ENCODE measurements around the gene TMEM217. TPM values are rescaled to one million over a fixed set of nuclear protein-coding genes. Genes with fewer than 3 reads are reported as not detected.
"Not testable (repeated sequence)": the region's sequence is repeated elsewhere in the genome, so short reads cannot be mapped to it uniquely, and the experiment has no call there.

Gene TMEM217
- total RNA-seq = 0.19 and 1.2 TPM in 2 replicates
- total RNA-seq (2013) = 0.21 TPM
- 0.49 and 0.73 TPM in 2 replicates for polyA plus RNA-seq
- 2.3 and 3.8 TPM in 2 replicates for polyA minus RNA-seq

GRCh38 chr6:37257634-37258404 is at the start of gene TMEM217, which contains the start of gene TBC1D22B:
Gene TMEM217, minus strand, starts transcription at chr6:37258144. Its CDS starts 39,114 bp downstream, at chr6:37219030.
Gene TBC1D22B, plus strand, starts transcription at chr6:37257772. Its CDS starts 146 bp downstream, at chr6:37257918.
- H3K27ac Mint-ChIP-seq = peak within 1 kb of the TSS; percentile 94
- H3K79me2 ChIP-seq (ENCODE audit: control insufficient read depth, insufficient read depth, low read length) = peaks cover 75% of the 10 kb centered on the region
- H3K27me3 Mint-ChIP-seq = no peaks in the 10 kb centered on the region
- peak within 1 kb of the TSS; percentile 94 for H3K4me3 Mint-ChIP-seq
- H4K20me1 ChIP-seq (ENCODE audit: control insufficient read depth, insufficient read depth, low read length, poor library complexity, severe bottlenecking) = no peaks in the 10 kb centered on the region
- CTCF ChIA-PET = interaction anchor here (0.9 kb wide), 1 partner anchor 19 kb away, joined by 3 read pairs; no protein-coding TSS in a partner anchor
- ATAC-seq (ENCODE audit: low read depth) (peak; percentile 100), DNase-seq (peak; percentile 95)
- no peaks in the 10 kb centered on the region for H3K9me3 Mint-ChIP-seq (ENCODE audit: insufficient read depth)
- intact Hi-C loops (cut with micrococcal nuclease) = loop anchor here (2.0 kb wide), 1 partner anchor 35 kb away; no protein-coding TSS in a partner anchor
- POLR2A ChIA-PET = interaction anchor here (0.6 kb wide), 1 partner anchor 1998 kb away, joined by 3 read pairs; the partner anchor contains the start of gene ZNF76
- H3K4me1 Mint-ChIP-seq = peaks cover 38% of the 10 kb centered on the region
- TF ChIP-seq CTCF (IDR thresholded peaks at IDR 0.05) = no peak
- no peak for TF ChIP-seq EZH2 (IDR thresholded peaks at IDR 0.05; ENCODE audit: borderline replicate concordance, insufficient read depth, low read depth, low read length, poor library complexity, severe bottlenecking)
- H3K4me2 ChIP-seq (replicated peaks; ENCODE audit: low read depth, low read length, poor library complexity, severe bottlenecking) = peak within 1 kb of the TSS; percentile 95
- H3K36me3 ChIP-seq (replicated peaks in 1 of 2; ENCODE audit: control extremely low read depth in 1 of 2, control insufficient read depth in 1 of 2, extremely low read depth in 1 of 2, insufficient read depth in 2 of 2, low read length in 1 of 2) = no peaks in the 10 kb centered on the region
- H3K4me1 ChIP-seq (ENCODE audit: control insufficient read depth in 2 of 2, insufficient read depth in 2 of 2, low read length in 2 of 2) = peaks cover 20 to 21% of the 10 kb centered on the region in 2 donors
- no peaks in the 10 kb centered on the region for H3K9me3 ChIP-seq (ENCODE audit: control extremely low read depth in 1 of 3, control insufficient read depth in 2 of 3, insufficient read depth in 1 of 3, low read length in 2 of 3)
- H3K27me3 ChIP-seq (replicated peaks in 1 of 4; ENCODE audit: control extremely low read depth in 1 of 4, control insufficient read depth in 3 of 4, insufficient read depth in 4 of 4, low read length in 3 of 4) = no peaks in the 10 kb centered on the region
- peak within 1 kb of the TSS; percentile 100 for H3K9ac ChIP-seq (ENCODE audit: low read length)
- under 1% methylated on average over 40 of the region's 45 CpGs for WGBS (ENCODE audit: insufficient coverage)
- H2AFZ ChIP-seq (ENCODE audit: insufficient read depth, low read depth, low read length, poor library complexity, severe bottlenecking) = peak within 1 kb of the TSS; percentile 98
- peak within 1 kb of the TSS; percentile 81 to 97 for H3K27ac ChIP-seq (ENCODE audit: low read length in 2 of 2)
- H3K4me3 ChIP-seq (ENCODE audit: control extremely low read depth in 1 of 5, extremely low read depth in 1 of 5, insufficient read depth in 1 of 5, low read depth in 2 of 5, low read length in 4 of 5) = peak within 1 kb of the TSS; percentile 77 to 97 (median 83)

GRCh38 chr6:37307484-37307883 is 49.5 kb upstream of the TMEM217 start:
- H3K4me2 ChIP-seq (replicated peaks; ENCODE audit: low read depth, low read length, poor library complexity, severe bottlenecking); H3K9ac ChIP-seq (ENCODE audit: low read length); DNase-seq; intact Hi-C loops (cut with micrococcal nuclease); H3K4me1 Mint-ChIP-seq; H3K27ac Mint-ChIP-seq; POLR2A ChIA-PET; H4K20me1 ChIP-seq (ENCODE audit: control insufficient read depth, insufficient read depth, low read length, poor library complexity, severe bottlenecking); H3K27me3 Mint-ChIP-seq; H3K4me3 ChIP-seq (ENCODE audit: control extremely low read depth in 1 of 5, extremely low read depth in 1 of 5, insufficient read depth in 1 of 5, low read depth in 2 of 5, low read length in 4 of 5); H3K27ac ChIP-seq (ENCODE audit: low read length in 2 of 2); H3K79me2 ChIP-seq (ENCODE audit: control insufficient read depth, insufficient read depth, low read length); H3K9me3 ChIP-seq (ENCODE audit: control extremely low read depth in 1 of 3, control insufficient read depth in 2 of 3, insufficient read depth in 1 of 3, low read length in 2 of 3); H3K4me1 ChIP-seq (ENCODE audit: control insufficient read depth in 2 of 2, insufficient read depth in 2 of 2, low read length in 2 of 2); ATAC-seq (ENCODE audit: low read depth); H3K4me3 Mint-ChIP-seq; H2AFZ ChIP-seq (ENCODE audit: insufficient read depth, low read depth, low read length, poor library complexity, severe bottlenecking); H3K9me3 Mint-ChIP-seq (ENCODE audit: insufficient read depth); H3K27me3 ChIP-seq (replicated peaks in 1 of 4; ENCODE audit: control extremely low read depth in 1 of 4, control insufficient read depth in 3 of 4, insufficient read depth in 4 of 4, low read length in 3 of 4): not testable (repeated sequence)
- peaks cover 3 to 21% of the 10 kb centered on the region in 2 experiments for H3K36me3 ChIP-seq (replicated peaks in 1 of 2; ENCODE audit: control extremely low read depth in 1 of 2, control insufficient read depth in 1 of 2, extremely low read depth in 1 of 2, insufficient read depth in 2 of 2, low read length in 1 of 2)
- WGBS (ENCODE audit: insufficient coverage) = 97% methylated on average over 7 of the region's 10 CpGs
- CTCF ChIA-PET = interaction anchor here (3.8 kb wide), 1 partner anchor 17 kb away, joined by 18 read pairs; no protein-coding TSS in a partner anchor

Measured in B cell (primary cell).